Stimulated activated CD4-positive, alpha-beta T cell treated with anti-CD3 and anti-CD28 coated beads, Interleukin-2, amount 100 ng/mL, for 48 hours (primary cell): ENCODE results near the gene RSPRY1.

Experiments used
- DNase-seq, 2 donors: peaks; one replicate each; pipeline ENCODE4 v3.0.0-alpha.2; 2020

RSPRY1 gene

DNA sequence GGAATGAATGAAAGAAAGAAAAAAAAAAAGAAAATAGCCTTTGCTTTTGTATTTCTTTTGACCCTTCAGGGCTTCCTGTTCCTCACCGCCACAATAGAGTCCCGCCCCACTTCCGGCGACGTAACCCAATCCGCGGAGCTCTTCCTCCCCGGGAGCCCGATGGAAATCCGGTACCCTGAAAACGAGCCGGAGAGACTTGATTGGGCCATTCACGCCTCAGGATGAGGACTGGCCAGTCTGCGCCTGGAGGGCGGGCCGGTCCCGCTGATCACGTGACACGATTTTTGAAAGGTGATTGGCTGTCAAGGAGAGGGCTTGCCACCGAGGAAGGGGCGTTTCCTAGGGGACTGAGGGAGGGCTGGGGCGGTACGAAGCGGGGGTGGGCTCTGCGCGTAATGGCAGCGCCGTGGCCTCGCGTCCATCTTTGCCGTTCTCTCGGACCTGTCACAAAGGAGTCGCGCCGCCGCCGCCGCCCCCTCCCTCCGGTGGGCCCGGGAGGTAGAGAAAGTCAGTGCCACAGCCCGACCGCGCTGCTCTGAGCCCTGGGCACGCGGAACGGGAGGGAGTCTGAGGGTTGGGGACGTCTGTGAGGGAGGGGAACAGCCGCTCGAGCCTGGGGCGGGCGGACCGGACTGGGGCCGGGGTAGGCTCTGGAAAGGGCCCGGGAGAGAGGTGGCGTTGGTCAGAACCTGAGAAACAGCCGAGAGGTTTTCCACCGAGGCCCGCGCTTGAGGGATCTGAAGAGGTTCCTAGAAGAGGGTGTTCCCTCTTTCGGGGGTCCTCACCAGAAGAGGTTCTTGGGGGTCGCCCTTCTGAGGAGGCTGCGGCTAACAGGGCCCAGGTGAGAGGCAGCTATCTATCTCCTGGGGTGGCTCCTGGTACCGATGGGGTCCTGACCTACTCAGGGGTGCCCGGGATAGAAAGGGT, at the start of gene RSPRY1, which contains the start of gene PSME3IP1:
TSS of gene RSPRY1 (plus strand) at position 385 of the 927 bp plus-strand sequence. CDS start 18,330 bp downstream, outside the sequence.
TSS of gene PSME3IP1 (minus strand) at position 95 of the 927 bp plus-strand sequence. CDS start 12,185 bp downstream, outside the sequence.
- DNase-seq, result peak; percentile 96 to 98

DNA sequence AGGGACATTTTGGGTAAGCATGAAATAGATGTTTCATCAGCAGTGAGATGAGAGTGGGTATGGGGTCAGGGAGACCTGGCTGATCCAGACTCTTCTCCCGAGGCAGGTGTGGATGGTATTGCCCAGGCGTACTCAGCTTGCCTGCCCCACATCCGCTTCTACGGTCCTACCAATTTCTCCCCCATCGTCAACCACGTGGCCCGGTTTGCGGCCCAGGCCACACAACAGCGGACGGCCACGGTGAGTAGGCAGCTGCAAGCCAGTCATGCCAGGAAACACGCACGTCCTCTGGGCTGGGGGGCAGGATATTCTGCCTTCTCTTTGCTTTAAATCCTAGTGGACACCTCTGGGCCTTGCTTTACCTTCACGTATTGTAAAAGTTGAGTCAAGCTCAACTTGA, 49.1 kb upstream of the RSPRY1 start:
- DNase-seq, result no peak

DNA sequence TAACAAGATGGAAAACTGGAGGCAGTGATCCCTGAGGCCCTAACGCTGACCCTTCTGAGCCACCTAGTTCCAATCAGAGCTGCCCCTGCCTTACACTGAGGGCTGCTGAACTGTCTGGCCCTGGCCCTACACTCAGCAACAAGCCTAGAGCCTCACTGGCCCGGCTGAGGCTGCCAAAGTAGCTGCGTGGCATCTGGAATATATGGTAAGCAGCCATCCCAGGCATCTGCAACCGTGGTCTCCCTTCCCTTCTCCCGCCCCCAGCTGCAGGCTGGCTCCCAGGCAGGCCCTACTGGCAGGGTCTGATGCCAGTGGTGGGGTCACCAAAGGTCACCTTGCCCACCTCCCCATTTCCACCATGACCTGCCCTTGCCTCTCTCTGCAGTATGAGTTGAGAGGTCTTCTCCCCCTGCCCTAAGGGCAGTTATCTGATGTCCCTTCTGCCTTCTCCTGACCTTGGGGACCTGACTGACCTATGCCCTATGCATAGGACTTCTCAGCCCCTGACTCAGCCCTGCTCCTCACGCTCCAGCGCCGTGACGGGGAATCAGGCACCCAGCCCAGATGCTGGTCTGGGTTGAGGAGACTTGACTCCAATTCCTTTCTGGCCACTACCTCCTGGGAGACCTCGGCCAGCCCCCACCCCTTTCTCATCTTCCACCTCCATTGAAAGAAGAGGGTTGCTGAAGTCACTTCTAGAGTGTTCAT, 48.4 kb upstream of the RSPRY1 start:
- no peak for DNase-seq

DNA sequence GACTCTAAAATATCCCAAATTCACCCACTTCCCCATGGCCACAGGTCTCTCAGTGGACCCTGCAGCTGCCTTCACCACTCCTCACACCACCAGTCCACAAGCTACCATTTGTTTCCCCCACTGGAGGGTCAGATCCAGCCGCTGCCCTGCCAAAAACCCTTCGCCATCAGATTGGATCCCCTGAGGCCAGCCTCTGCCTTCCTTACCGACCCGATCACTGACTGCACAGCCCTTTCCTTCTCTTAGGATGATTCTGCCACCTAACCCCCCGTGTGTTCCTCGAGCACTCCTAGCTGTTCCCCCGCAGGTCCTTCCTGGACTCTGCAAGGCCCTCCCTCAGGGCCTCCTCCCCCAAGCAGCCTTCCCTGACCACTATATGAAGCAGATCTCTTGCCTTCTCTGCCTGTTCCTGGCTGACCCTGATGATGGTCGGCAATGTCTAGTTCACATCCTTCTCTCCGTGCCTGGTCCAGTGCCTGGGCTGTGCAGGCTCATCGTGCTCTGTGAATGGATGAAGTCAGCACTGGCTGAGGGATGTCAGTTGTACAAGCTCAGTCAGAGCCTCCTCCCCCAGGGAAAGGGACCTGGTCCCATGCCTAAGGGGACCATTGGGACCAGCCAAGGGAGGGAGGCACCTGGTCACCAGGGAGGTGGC, 47.7 kb upstream of the RSPRY1 start:
- no peak for DNase-seq

- no peak for DNase-seq
These were observed 45.0 kb upstream of the RSPRY1 start for GRCh38 chr16:57140931-57141668.

- DNase-seq, result no peak
These were observed 44.1 kb upstream of the RSPRY1 start for GRCh38 chr16:57141822-57142631.

DNA sequence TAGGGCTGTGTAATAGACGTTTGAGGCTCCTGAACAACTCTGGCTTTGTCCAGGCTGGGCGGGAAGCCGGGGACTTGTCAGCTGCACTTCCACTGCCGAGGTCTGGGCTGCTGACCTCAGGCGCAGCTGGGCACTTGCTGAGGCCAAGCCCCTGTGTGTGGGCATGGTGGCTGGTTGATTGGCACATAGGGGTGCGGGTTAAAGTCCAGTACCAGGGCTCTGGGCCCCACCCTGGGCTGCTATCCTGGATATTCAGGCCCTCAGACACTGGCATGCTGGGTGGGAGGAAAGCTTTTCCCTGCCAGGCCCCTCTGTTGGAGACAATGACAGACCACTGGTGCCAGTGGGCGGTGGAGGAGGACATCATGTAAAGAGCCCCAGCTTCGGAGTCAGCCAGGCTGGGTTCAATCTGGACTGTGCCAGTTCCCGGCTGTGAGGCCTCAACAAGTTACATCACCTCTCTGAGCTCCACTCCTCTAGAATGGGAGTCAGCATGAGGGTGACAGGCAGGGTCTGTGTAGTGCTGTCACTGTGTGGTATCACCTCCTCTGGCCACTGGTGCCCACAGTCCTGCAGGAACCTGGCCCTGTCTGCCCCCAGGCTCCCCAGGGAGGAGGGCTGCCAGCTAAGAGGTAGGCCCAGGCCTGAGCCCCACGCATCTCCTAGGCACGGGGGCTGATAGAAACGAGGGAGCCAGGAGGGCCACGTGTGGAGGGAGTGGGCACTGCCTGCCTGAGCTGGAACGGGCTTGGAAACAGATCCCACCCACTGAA, 42.8 kb upstream of the RSPRY1 start:
- no peak for DNase-seq

DNA sequence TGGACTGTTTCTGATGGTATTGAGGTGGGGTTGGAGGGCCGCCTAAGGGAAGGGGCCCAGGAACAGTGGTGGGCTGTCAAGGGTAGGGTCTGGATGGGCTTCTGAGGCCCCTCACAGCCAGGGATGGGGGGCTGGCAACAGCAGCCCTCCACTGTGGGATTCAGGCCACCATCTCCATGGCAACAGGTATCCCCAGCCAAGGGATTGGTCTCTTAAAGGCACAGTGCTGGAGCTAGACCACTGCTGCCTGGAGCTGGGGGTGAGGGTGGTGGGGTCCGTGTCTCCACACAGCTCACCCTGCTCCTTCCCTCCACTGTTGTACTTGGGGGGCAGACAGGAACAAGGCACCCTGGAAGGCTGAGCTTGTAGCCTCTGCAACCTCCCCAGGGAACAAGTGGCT, 42.1 kb upstream of the RSPRY1 start:
- no peak for DNase-seq

GRCh38 chr16:57145046-57146021, 40.8 kb upstream of the RSPRY1 start:
- DNase-seq, result no peak

DNA sequence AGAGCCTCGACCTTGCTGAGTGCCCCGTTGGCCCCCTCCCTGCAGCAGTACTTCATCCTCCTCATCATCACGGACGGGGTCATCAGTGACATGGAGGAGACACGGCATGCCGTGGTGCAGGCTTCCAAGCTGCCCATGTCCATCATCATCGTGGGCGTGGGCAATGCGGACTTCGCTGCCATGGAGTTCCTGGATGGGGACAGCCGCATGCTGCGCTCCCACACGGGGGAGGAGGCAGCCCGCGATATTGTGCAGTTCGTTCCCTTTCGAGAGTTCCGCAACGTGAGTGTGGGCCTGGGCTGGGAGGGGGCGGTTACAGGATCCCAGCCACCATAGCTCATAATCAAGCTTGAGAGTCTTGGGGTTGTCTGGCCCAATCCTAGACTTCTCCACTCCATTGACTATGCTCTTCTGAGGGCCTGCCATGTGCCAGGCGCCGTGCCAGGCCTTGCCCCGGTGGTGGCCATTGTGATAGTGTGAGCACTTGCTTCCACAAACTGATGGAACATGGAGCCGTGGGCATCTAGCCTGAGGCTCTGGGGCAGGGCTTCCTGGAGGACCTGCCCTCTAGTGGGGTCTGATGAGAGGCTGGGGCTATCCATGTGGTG, 40.0 kb upstream of the RSPRY1 start:
- DNase-seq, result no peak

DNA sequence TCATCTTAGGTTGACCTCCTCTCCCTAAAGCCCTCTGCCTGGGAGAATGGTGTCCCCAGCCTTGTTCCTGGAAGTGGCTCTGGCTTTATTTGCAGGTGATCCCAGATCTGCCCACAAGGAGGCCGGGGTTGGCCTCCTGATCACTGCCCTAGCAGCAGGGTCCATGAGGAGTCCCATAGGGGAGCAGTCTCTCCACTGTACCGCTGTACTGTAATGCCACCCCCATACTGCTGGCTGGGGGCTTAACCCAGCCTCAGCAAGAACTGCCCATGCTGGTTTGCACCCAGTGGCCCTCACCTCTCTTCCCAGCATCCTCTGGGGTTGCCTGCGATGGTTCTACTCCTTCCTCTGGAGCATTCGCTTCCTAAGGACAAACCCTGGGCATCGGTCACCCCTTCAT, 39.4 kb upstream of the RSPRY1 start:
- DNase-seq, result no peak

DNA sequence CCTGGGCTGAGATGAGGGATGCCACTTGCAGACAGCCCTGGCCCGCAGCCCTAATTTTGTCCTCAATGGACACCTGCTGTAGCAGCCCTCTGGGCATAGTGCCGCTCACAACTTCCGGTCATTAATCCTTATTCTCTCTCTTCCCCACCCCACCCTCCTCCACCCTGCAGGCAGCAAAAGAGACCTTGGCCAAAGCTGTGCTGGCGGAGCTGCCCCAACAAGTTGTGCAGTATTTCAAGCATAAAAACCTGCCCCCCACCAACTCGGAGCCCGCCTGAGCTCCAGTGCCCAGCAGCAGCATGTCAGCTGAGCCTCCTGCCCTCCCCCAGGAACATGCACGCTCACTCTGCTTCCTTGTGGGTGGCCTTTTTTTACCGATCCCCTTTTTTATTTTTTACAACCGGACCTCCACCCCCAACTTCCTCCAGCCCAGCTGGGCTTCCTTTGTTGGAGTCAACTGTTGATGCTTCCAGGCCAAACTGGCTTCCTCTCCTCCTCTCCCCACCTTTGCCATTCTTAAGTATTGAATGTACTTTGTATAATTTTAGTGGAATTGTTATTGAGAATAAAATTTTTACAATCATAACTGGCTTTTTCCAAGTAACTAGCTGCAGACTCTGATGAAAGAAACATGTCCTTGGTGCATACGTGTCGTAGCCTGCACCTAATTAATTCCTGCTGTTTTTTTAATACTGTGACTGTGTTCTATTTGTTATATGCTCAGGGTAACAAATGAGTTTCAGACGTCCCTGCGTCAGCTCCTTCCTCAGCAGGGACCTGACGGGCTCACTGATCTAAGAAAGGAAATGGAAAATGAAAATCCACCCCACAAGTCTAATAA, 38.5 kb upstream of the RSPRY1 start:
- DNase-seq, result no peak

DNA sequence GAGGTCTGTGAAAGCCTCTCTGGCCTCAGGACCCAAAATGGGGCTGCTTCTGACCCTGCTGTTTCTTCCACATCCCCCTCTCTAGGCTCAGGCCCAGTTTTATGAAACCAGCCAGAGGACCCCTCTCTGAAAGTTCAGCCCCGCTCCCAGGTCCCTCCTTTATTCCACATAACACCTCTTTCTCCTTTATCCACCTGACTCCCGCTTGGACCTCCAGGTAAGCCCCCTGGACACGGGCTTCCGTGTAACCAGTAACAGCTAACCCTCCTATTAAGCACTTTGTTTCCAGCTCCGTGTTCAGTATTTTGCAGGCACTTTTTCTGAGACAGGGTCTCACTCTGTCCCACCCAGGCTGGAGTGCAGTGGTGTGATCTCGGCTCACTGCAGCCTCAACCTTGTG, 37.6 kb upstream of the RSPRY1 start:
- no peak for DNase-seq

- DNase-seq, result no peak
These were observed 36.7 kb upstream of the RSPRY1 start for GRCh38 chr16:57149391-57149790.

GRCh38 chr16:57150682-57151330, 35.3 kb upstream of the RSPRY1 start:
- DNase-seq, result no peak

DNA sequence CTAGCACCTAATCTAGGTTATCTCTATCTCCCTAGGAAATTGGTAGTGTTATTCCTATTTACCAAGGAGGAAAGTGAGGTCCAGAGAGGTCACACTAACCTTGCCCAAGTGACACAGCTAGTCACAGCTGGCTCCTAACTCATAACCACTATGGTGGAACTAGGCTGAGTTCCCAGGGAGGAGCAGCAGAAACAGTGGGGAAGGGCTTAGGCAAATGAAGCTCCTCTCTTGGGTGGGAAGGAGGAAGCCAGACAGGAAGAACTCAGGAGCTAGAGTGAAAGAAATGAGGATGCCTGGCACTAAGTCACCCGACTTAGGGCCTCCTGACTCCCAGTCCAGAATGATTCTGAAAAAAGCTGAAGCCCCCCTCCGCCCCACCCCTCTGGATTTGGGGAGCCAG, 34.8 kb upstream of the RSPRY1 start:
- DNase-seq, result no peak
